LHCN-M2 (cell line): ENCODE data around the gene MAPK14. TPM values are rescaled to one million over a fixed set of nuclear protein-coding genes. Genes with fewer than 3 reads are reported as not detected.

Source experiments
- DNase-seq: peaks from one replicate; pipeline ENCODE4 v3.0.0-alpha.2; 2012; ENCODE audit warnings: low read depth
- total RNA-seq: library from RNA; depleted of rRNA; stranded (reverse); fragments of >200 nt; gene quantifications from 2 replicates; pipeline ENCODE4 v1.2.3, GENCODE V29; 2014

MAPK14 gene
- total RNA-seq, 1 experiment from 2014 or later = 46.9 TPM

- DNase-seq = no peak
Observed at GRCh38 chr6:36035225-36035624, 7.6 kb downstream of the MAPK14 start.

GRCh38 chr6:36038120-36038876 is 10.7 kb downstream of the MAPK14 start:
- DNase-seq = no peak

- DNase-seq = no peak
Observed at GRCh38 chr6:36039112-36039511, 11.5 kb downstream of the MAPK14 start.

- no peak for DNase-seq
Observed at GRCh38 chr6:36040958-36041357, 13.3 kb downstream of the MAPK14 start.

- no peak for DNase-seq
Observed at GRCh38 chr6:36042618-36043260, 15.1 kb downstream of the MAPK14 start.

- DNase-seq = no peak
Observed at GRCh38 chr6:36049582-36049981, 22.0 kb downstream of the MAPK14 start.

GRCh38 chr6:36050305-36050704 is 22.7 kb downstream of the MAPK14 start:
- DNase-seq = no peak

- no peak for DNase-seq
Observed at GRCh38 chr6:36050947-36051710, 23.5 kb downstream of the MAPK14 start.

GRCh38 chr6:36052097-36052496 is 24.5 kb downstream of the MAPK14 start:
- peak; percentile 34 for DNase-seq

GRCh38 chr6:36053878-36054277 is 26.3 kb downstream of the MAPK14 start:
- no peak for DNase-seq

GRCh38 chr6:36054415-36054814 is 26.8 kb downstream of the MAPK14 start:
- DNase-seq = no peak

- DNase-seq = no peak
Observed at GRCh38 chr6:36054956-36055355, 27.3 kb downstream of the MAPK14 start.

- no peak for DNase-seq
Observed at GRCh38 chr6:36056178-36056577, 28.6 kb downstream of the MAPK14 start.

GRCh38 chr6:36061236-36061635 is 33.6 kb downstream of the MAPK14 start:
- no peak for DNase-seq

GRCh38 chr6:36062247-36062646 is 34.6 kb downstream of the MAPK14 start:
- no peak for DNase-seq

- no peak for DNase-seq
Observed at GRCh38 chr6:36063318-36064060, 35.9 kb downstream of the MAPK14 start.

GRCh38 chr6:36064770-36065396 is 37.3 kb downstream of the MAPK14 start:
- DNase-seq = no peak

- no peak for DNase-seq
Observed at GRCh38 chr6:36065916-36066315, 38.3 kb downstream of the MAPK14 start.

GRCh38 chr6:36066817-36067216 is 39.2 kb downstream of the MAPK14 start:
- DNase-seq = no peak

- DNase-seq = peak; percentile 7
Observed at GRCh38 chr6:36067374-36068011, 39.9 kb downstream of the MAPK14 start.

- DNase-seq = no peak
Observed at GRCh38 chr6:36068012-36068392, 40.4 kb downstream of the MAPK14 start.
